ENCODE data around the gene SLAMF7.

The SLAMF7 gene

DNA sequence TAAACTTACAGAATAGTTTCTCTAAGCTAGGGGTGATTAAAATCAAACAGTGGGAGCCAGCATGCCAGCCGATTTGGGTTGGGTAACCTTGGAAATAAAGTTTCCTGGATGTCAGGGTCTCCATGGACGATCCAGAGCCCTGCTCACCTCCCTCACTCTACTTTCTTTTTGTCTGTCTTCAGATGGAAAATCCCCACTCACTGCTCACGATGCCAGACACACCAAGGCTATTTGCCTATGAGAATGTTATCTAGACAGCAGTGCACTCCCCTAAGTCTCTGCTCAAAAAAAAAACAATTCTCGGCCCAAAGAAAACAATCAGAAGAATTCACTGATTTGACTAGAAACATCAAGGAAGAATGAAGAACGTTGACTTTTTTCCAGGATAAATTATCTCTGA, 13.9 kb downstream of the SLAMF7 start:
- TF ChIP-seq, protein P1, sequence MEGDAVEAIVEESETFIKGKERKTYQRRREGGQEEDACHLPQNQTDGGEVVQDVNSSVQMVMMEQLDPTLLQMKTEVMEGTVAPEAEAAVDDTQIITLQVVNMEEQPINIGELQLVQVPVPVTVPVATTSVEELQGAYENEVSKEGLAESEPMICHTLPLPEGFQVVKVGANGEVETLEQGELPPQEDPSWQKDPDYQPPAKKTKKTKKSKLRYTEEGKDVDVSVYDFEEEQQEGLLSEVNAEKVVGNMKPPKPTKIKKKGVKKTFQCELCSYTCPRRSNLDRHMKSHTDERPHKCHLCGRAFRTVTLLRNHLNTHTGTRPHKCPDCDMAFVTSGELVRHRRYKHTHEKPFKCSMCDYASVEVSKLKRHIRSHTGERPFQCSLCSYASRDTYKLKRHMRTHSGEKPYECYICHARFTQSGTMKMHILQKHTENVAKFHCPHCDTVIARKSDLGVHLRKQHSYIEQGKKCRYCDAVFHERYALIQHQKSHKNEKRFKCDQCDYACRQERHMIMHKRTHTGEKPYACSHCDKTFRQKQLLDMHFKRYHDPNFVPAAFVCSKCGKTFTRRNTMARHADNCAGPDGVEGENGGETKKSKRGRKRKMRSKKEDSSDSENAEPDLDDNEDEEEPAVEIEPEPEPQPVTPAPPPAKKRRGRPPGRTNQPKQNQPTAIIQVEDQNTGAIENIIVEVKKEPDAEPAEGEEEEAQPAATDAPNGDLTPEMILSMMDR (IDR thresholded peaks at IDR 0.05) = no peak

DNA sequence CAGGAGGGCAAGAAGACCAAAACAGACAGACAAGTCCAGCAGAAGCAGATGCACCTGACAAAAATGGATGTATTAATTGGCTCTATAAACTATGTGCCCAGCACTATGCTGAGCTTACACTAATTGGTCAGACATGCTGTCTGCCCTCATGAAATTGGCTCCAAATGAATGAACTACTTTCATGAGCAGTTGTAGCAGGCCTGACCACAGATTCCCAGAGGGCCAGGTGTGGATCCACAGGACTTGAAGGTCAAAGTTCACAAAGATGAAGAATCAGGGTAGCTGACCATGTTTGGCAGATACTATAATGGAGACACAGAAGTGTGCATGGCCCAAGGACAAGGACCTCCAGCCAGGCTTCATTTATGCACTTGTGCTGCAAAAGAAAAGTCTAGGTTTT, 14.5 kb downstream of the SLAMF7 start:
- TF ChIP-seq, protein P1 (IDR thresholded peaks at IDR 0.05) = no peak

DNA sequence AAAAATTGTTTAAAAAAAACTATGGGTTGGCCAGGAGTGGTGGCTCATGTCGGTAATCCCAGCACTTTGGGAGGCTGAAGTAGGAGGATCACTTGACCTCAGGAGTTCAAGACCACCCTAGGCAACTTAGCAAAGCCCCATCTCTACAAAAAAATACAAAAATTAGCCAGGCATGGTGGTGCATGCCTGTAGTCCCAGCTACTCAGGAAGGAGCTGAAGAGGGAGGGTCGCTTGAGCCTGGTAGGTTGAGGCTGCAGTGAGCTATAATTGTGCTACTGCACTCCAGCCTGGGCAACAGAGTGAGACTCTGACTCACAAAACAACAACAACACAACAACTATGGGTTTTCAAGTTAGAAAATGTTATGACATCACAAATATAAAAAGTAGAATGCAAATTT, 16.4 kb downstream of the SLAMF7 start:
- TF ChIP-seq, protein P1 (IDR thresholded peaks at IDR 0.05) = no peak

DNA sequence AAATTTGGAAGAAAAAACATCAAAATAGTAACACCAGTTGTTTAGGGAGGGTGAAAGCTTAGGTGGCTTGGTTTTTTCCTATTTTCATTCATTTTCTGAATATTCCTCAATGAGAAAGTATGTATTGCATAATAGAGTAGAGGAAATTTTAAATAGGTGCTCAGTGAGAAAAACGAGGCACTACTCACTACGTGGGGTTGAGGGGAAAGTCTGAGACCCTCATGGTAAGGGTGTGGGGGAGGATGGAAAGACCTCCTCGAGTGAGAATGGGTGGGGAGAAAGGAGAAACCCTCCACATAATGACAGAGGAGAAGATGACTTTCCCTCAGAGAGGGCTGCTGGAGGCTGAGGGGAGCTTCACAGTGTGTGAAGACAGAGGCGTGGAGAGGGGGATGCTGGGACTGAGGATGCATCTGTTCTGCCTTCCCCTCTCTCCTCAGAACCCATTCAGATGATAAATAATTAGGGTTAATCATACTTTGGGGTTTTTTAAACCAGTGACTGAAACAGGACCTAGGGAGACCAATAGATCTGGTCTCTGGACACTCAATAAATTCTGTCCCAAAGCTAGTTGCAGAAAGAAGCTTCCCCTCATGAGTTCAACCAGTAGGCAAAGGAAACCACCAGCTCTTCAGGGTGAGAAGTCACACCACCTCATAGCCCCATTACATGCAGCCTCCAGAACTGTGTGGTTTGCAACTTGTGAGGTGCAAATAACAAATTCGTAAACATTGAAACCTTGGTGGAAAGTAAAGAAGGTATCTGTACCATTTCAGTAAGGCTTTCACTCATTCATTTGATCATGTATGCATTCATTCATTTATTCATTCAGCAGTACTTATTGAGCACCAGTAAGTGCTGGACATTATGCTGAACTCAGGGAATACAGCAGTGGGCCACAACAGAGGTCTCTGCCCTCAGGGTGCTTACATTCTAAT, 17.1 kb downstream of the SLAMF7 start:
- TF ChIP-seq, protein P1 (IDR thresholded peaks at IDR 0.05) = no peak

DNA sequence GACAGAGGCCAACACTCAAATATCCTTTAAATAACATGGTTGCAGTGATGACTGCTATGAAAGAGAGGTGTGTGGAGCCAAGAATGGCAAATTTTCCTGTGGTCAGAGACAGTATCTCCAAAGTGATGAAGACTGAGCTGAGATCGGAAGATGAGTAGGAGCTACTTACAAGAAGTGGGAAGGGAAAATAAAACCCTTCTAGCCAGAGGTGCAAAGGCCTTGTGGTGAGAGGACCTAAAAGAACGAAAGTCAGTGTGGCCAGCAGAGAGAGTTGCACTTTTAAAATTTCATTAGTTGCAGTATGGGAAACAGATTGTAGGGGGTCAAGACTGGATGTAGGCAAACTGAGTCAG, 17.8 kb downstream of the SLAMF7 start:
- TF ChIP-seq, protein P1 (IDR thresholded peaks at IDR 0.05) = no peak

DNA sequence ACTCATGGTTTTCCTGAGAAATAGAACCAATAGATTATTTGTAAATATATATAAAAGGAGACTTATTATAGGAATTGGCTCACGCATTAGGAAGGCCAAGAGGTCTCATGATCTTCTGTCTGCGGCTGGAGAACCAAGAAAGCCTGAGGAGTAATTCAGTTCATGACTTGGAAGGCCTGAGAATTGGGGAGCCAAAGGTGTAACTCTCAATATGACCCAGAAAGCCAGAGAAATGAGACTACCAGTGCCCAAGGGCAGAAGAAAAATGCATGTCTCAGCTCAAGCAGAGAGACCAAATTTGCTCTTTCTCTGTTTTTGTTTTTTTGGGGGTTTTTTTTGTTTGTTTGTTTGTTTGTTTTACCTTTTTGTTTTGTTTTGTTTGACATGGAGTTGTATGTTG, 19.5 kb downstream of the SLAMF7 start:
- TF ChIP-seq, protein P1 (IDR thresholded peaks at IDR 0.05) = no peak

DNA sequence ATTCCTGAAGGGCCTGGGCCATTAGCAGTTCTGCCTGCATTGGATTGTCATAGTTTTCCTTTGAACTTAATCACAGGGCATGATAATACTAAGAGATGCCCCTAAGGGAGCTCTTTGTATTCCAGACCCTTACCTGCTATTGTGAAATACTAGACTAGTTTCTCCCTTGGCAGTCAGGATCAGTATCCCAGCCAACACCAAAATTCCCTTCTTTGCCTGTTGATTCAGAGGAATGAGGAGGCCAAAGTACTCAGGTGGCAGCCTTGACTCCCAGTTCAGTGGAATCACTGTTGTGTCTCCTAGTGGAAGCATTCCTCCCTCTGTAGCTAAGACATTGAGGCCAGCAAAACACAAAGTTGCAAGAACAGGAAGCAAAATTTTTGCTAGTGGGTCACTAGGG, 20.7 kb downstream of the SLAMF7 start:
- TF ChIP-seq, protein P1 (IDR thresholded peaks at IDR 0.05) = no peak

Measured in LNCAP (cell line).